ENCODE results near the gene ZNG1A.
"Not testable (repeated sequence)": the region's sequence is repeated elsewhere in the genome, so short reads cannot be mapped to it uniquely, and the experiment has no call there.

ZNG1A gene

GRCh38 chr9:169757-170156 lies 9.1 kb downstream of the ZNG1A start:
- not testable (repeated sequence) for DNase-seq

GRCh38 chr9:159871-160270 lies 19.0 kb downstream of the ZNG1A start:
- not testable (repeated sequence) for DNase-seq

GRCh38 chr9:151173-151572 lies 27.7 kb downstream of the ZNG1A start:
- DNase-seq, result not testable (repeated sequence)

- not testable (repeated sequence) for DNase-seq
Measured at GRCh38 chr9:139880-140279, 39.0 kb downstream of the ZNG1A start.

DNA sequence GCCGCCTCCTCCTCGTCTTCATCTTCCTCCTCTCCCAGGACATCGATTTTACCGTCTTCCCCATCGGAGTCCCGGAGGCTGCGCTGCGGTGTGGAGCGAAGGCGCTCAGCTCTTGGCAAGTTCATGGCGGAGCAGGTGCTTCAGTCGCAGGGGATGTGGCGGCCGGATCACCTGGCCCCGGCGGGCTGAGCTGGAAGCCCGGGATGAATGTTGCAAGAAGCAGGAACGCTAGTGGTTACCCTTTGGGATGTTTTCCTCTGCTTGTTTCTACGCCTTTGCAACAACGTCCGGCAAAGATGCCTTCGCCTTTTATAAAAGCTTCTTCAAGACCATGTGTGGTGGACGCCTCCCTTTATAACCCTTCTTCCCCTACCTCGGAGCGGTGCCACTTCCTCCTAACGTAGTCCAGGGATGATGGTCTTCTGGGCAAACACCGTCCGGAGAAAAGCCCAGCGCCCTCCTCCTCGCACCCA lies 60.8 kb downstream of the ZNG1A start, which contains the start of gene FOXD4:
TSS of gene FOXD4 (minus strand) at position 423 of the 473 bp plus-strand sequence. CDS start at position 125, 298 bp downstream.
- DNase-seq, result not testable (repeated sequence)

DNA sequence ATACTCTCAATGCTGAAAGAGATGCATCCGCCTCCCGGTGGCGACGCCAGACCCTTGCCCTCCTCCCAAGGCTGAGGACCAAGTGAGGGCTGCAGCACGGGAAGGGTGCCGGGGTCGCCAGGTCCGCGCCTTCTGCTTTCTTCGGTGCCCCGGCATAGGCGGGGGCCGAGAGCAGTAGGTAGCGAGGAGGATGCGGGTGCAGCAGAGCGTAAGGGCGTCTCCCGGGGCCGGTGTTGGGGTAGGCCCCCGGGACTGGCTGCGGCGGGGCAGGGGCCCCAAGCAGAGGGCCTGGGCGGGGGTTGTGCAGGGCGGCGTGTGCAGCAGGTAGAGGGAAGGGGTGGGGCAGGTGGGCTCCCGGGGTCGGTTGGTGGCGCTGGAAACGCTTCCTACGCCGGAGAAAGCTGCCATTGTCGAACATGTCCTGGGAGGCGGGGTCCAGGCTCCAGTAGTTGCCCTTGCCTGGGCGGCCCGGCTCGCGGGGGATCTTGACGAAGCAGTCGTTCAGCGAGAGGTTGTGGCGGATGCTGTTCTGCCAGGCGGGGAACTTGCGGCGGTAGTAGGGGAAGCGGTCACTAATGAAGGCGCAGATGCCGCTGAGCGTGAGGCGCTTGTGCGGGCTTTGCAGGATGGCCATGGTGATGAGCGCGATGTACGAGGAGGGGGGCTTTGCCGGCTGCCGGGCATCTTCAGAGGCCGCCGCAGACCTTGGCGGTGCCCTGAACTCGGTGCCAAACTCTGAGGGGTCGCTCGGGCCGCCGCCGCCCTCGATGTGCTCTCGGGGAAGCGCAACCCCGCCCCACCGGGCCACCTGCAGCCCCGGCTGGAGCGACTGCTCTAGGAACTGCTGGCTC lies 61.5 kb downstream of the ZNG1A start:
- DNase-seq, result not testable (repeated sequence)

- DNase-seq, result not testable (repeated sequence)
Measured at GRCh38 chr9:116239-117077, 62.4 kb downstream of the ZNG1A start.

DNA sequence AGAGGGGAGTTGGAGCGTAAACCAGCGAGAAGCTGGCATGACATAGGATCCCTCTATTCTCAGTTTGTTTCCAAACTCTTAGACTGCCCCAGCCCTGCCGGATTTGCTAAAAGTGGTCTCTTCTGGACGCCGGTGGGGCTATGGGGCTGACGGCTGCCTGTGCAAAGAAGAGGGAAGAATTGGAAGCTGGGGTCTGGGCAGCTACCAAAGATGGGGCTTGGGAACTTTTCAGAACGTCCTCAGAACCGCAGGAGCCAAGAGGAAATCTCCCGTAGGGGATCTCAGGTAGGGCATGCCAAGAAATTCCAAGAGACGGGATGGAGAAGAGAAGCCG lies 63.8 kb downstream of the ZNG1A start:
- not testable (repeated sequence) for DNase-seq

DNA sequence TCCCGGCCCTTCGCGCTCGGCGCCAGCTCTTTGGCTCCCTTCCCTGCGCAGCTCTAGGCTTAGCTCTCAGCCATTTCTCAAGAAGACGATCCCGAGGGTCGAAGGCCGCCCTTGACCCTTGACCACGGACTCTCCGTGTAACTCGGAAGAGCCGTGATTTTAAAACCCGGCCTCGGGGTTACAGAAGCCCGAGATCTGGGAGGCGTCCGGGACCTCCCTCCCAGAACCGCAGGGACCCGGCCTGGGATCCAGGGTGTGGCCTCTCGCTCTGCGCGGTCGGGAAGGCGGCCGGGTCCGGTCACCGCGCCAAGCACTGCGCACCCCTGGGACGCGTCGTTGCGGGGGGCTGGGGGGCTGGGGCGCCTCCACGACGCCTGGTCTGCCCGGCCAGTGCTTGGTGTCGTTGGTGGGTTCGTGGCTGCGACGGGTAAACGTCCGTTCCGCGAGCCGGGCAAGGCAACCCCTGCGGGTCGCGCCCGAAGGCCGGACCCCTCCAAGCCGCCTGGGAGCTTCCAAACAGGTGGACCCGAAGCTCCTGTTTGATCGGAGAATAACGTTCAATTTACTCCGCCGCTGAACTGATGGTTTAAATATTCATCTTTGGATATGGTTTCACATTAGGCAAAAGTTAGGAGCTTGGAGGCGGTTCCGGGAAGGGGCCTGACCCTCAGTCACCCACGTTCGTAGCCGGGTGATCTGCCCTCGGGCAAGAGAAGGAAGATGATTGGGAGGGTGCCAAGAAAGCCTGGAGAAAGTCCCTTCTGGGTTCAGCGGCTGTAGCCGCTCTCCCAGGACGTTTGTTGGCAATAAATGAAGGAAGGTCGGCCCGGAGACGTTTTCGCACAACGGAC lies 64.4 kb downstream of the ZNG1A start:
- not testable (repeated sequence) for DNase-seq

DNA sequence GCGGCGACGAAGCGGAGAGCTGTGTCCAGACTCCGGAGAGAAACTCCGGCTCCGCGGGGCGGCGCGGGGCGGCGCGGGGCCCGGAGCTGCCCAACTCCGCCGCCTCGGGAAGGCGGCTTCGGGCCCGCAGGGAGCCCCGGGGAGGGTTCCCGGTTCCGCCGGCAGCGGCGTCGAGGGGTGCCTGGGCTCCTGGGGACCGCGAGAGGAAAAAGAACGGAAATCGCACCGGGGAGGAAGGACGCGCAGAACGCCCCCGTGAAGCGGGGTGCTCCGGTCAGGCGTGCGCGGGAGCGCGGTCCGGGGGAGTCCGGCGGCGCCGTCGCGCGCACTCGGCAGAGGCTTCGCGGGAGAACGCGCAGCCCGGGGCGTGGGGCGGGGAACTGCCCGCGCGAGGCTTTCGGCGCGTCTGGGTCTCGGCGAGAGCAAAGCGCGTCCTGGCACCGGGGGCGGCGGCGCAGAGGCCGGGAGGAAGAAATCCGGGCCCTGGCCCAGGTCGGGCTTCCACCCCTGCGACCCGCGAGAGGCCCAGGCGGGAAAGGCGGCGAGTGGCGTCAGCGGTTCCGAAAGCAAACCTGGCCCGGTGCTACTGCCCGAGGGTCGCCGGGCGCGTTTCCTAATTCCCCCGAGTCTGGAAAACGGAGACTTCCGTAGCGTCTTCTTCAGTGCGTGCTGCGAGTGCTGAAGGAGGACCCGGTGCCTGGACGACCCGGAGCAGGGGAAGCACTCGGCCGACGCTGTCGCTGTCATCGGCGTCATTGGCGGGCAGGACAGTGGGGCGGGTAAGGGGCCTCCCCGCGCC lies 65.2 kb downstream of the ZNG1A start:
- DNase-seq, result not testable (repeated sequence)

- DNase-seq, result not testable (repeated sequence)
Measured at GRCh38 chr9:112589-113467, 66.0 kb downstream of the ZNG1A start.

DNA sequence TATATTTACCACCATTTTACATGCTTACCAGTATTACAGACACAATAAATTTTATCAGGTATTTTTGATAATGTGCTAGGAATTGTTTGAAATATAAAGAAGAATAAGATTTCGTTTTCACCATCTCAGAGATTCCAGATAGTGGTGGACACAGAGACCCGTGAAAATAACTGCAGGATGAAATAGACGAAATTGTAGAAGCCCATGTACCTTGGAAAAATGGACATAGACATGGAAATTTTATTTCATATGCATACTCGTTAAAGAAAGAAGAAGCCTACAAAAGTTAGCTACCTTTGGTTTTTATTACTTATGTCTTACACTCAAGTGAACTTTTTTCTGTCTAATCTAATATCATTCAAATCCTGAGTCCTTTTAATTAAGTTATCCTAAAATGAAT lies 68.2 kb downstream of the ZNG1A start:
- not testable (repeated sequence) for DNase-seq

DNA sequence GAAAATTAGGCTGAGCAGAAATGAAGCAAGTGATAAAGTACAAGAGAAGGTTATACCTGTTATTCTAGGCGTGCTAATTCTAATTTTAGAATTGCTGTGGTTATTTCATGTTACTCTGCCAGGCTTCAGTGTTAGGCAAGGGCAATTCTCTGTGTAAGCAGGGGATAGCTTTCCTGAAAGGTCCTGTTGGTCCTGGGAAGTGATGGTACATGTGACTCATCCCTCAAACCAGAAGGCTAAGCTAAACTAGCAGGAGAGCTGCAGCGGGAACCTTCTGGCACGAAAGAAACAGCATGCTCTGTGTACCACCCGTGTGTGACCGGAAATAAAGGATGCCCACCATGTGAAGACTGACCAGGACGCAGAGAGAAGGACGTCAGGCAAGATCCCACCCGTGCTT lies 69.3 kb downstream of the ZNG1A start:
- not testable (repeated sequence) for DNase-seq

GRCh38 chr9:108742-109495 lies 69.9 kb downstream of the ZNG1A start:
- not testable (repeated sequence) for DNase-seq

- DNase-seq, result not testable (repeated sequence)
Measured at GRCh38 chr9:105991-106390, 72.9 kb downstream of the ZNG1A start.

GRCh38 chr9:100430-100829 lies 78.4 kb downstream of the ZNG1A start:
- DNase-seq, result not testable (repeated sequence)

- DNase-seq, result not testable (repeated sequence)
Measured at GRCh38 chr9:99867-100266, 79.0 kb downstream of the ZNG1A start.

GRCh38 chr9:98775-99174 lies 80.1 kb downstream of the ZNG1A start:
- not testable (repeated sequence) for DNase-seq

DNA sequence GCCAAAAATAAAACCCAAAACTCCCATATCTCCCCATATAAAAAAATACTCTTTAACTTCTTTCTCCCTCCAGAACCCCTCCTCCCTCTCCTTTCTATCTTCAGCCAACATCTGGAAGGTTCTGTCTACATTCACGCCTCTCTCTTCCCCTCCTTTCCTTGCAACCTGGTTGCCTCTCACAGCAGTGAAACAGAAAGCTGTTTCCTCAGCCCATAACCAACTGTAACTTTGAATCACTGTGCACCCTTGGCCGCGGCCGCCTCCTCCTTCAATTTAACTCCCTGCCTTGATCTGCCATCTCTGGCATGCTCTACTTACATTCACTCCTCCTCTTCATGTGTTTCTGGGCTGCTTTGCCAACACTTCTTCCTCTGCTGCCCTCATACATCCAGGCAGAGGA lies 83.9 kb downstream of the ZNG1A start:
- not testable (repeated sequence) for DNase-seq

GRCh38 chr9:94323-94722 lies 84.5 kb downstream of the ZNG1A start:
- not testable (repeated sequence) for DNase-seq

All from NCI-H2081 treated with DMSO at 0.1 percent for 48 hours (cell line).